Astrocyte (in vitro differentiated cells and primary cell): Measurements from ENCODE around the gene INAFM2. TPM values are rescaled to one million over a fixed set of nuclear protein-coding genes. Genes with fewer than 3 reads are reported as not detected.
A peak's percentile ranks its signal among the peaks of the same experiment; 100 is the strongest.

ENCODE experiments used
- DNase-seq: peaks from one replicate; pipeline ENCODE4 v3.0.0-alpha.2; 2010; ENCODE audit warnings: low read depth
- FAIRE-seq: peaks from 2 replicates; lab custom pipeline; 2011; peaks lifted over from hg19 to GRCh38; lab: Jason Lieb, UNC
- H2AFZ ChIP-seq: 2 replicates; pipeline ENCODE4 v1.6.0; 2012; ENCODE audit warnings: low read depth, low read length, inconsistent platforms
- H3K27ac ChIP-seq: 2 replicates; pipeline ENCODE4 v1.5.1; 2011; ENCODE audit warnings: low read depth, low read length, inconsistent platforms
- H3K27me3 ChIP-seq: 2 replicates; pipeline ENCODE4 v1.6.0; 2011; ENCODE audit warnings: low read length, inconsistent platforms; ENCODE audit not compliant: insufficient read depth
- H3K36me3 ChIP-seq: 2 replicates; pipeline ENCODE4 v1.5.1; 2011; ENCODE audit warnings: low read length, inconsistent platforms; ENCODE audit not compliant: insufficient read depth
- H3K4me1 ChIP-seq: 2 replicates; pipeline ENCODE4 v1.5.1; 2011; ENCODE audit warnings: low read length, inconsistent platforms; ENCODE audit not compliant: insufficient read depth
- H3K4me2 ChIP-seq: 2 replicates; pipeline ENCODE4 v1.6.0; 2012; ENCODE audit warnings: low read length, inconsistent platforms
- H3K4me3 ChIP-seq: 2 replicates; pipeline ENCODE4 v1.5.1; 2011; ENCODE audit warnings: low read depth, mild to moderate bottlenecking, low read length, inconsistent platforms; ENCODE audit not compliant: insufficient read depth
- H3K79me2 ChIP-seq: 2 replicates; pipeline ENCODE4 v1.6.0; 2012; ENCODE audit warnings: mild to moderate bottlenecking, low read length, inconsistent platforms; ENCODE audit not compliant: insufficient read depth
- H3K9ac ChIP-seq: 2 replicates; pipeline ENCODE4 v1.6.0; 2012; ENCODE audit warnings: mild to moderate bottlenecking, low read length, inconsistent platforms
- H3K9me3 ChIP-seq: 2 replicates; pipeline ENCODE4 v1.5.1; 2012; ENCODE audit warnings: low read depth, mild to moderate bottlenecking, low read length, inconsistent platforms; ENCODE audit not compliant: insufficient read depth
- H4K20me1 ChIP-seq: 2 replicates; pipeline ENCODE4 v1.6.0; 2012; ENCODE audit warnings: low read length, inconsistent platforms; ENCODE audit not compliant: insufficient read depth
- H3K27ac Mint-ChIP-seq: one replicate; pipeline ENCODE4 v1.8.0; 2021; ENCODE audit warnings: mild to moderate bottlenecking, mixed read lengths; ENCODE audit not compliant: unreplicated experiment
- H3K27me3 Mint-ChIP-seq: one replicate; pipeline ENCODE4 v1.8.0; 2021; ENCODE audit warnings: low read depth, mixed read lengths; ENCODE audit not compliant: unreplicated experiment
- H3K36me3 Mint-ChIP-seq: one replicate; pipeline ENCODE4 v1.8.0; 2021; ENCODE audit warnings: low read depth, mixed read lengths; ENCODE audit not compliant: unreplicated experiment
- H3K4me1 Mint-ChIP-seq: one replicate; pipeline ENCODE4 v1.8.0; 2021; ENCODE audit warnings: low read depth, mixed read lengths; ENCODE audit not compliant: unreplicated experiment
- H3K4me3 Mint-ChIP-seq: one replicate; pipeline ENCODE4 v1.8.0; 2021; ENCODE audit warnings: mild to moderate bottlenecking, moderate library complexity, mixed read lengths; ENCODE audit not compliant: unreplicated experiment
- H3K9me3 Mint-ChIP-seq: one replicate; pipeline ENCODE4 v1.8.0; 2021; ENCODE audit warnings: mild to moderate bottlenecking, mixed read lengths; ENCODE audit not compliant: unreplicated experiment
- EZH2 ChIP-seq: IDR thresholded peaks from 2 replicates; pipeline ENCODE4 v1.6.1; 2012; ENCODE audit warnings: mild to moderate bottlenecking, low read length, inconsistent platforms; ENCODE audit not compliant: insufficient read depth
- total RNA-seq: library from RNA; stranded (reverse); gene quantifications from 2 replicates; pipeline ENCODE4 v1.2.1, GENCODE V29; 2021
- TF ChIP-seq, protein P1 (sequence below): IDR thresholded peaks from 2 replicates; pipeline ENCODE4 v1.5.1; 2011; ENCODE audit warnings: low read depth, mild to moderate bottlenecking, inconsistent platforms, low read length, moderate library complexity; ENCODE audit not compliant: insufficient read depth

INAFM2 gene
- total RNA-seq, 1 donor from 2014 or later, result 41.2 TPM

DNA sequence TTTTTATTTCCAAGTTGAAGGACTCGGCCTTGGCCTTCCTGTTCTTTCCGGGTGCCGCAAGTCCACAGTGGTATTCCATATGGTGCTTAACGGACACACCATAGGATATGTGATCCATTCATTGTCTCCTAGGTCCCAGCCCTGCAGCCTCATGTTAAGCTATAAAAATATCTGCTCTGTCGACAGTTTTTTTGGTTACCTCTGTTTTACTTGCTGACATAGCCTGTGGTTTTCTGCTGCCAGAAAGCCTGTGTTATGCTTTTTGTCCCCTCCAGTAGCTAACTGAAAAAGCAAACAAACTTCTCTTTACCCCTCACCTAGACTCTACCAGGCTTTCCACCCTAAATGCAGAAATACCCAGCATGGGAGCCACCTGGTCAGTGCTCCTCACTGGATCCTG lies 5.3 kb downstream of the INAFM2 start:
- H3K27ac Mint-ChIP-seq, result peak overlapping the region; percentile 94
- H3K36me3 Mint-ChIP-seq, result peaks cover 13% of the 10 kb centered on the region
- Histone ChIP-seq H3K79me2 (peaks cover 25% of the 10 kb centered on the region), H3K4me3 (no peak overlapping the region), H2AFZ (no peak overlapping the region), H3K36me3 (peaks cover 6% of the 10 kb centered on the region), H4K20me1 (peaks cover 23% of the 10 kb centered on the region), H3K4me2 (peak overlapping the region; percentile 23), H3K9me3 (no peaks in the 10 kb centered on the region), H3K27ac (peak overlapping the region; percentile 33), H3K9ac (peak overlapping the region; percentile 4), H3K4me1 (peaks cover 39% of the 10 kb centered on the region), H3K27me3 (no peaks in the 10 kb centered on the region)
- H3K27me3 Mint-ChIP-seq, result no peaks in the 10 kb centered on the region
- peak overlapping the region; percentile 63 for H3K4me3 Mint-ChIP-seq
- H3K4me1 Mint-ChIP-seq, result peaks cover 64% of the 10 kb centered on the region
- TF ChIP-seq, protein P1, sequence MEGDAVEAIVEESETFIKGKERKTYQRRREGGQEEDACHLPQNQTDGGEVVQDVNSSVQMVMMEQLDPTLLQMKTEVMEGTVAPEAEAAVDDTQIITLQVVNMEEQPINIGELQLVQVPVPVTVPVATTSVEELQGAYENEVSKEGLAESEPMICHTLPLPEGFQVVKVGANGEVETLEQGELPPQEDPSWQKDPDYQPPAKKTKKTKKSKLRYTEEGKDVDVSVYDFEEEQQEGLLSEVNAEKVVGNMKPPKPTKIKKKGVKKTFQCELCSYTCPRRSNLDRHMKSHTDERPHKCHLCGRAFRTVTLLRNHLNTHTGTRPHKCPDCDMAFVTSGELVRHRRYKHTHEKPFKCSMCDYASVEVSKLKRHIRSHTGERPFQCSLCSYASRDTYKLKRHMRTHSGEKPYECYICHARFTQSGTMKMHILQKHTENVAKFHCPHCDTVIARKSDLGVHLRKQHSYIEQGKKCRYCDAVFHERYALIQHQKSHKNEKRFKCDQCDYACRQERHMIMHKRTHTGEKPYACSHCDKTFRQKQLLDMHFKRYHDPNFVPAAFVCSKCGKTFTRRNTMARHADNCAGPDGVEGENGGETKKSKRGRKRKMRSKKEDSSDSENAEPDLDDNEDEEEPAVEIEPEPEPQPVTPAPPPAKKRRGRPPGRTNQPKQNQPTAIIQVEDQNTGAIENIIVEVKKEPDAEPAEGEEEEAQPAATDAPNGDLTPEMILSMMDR, result no peak
- no peak for TF ChIP-seq EZH2
- H3K9me3 Mint-ChIP-seq, result peaks cover 2% of the 10 kb centered on the region
- DNase-seq (no peak), FAIRE-seq (no peak)

DNA sequence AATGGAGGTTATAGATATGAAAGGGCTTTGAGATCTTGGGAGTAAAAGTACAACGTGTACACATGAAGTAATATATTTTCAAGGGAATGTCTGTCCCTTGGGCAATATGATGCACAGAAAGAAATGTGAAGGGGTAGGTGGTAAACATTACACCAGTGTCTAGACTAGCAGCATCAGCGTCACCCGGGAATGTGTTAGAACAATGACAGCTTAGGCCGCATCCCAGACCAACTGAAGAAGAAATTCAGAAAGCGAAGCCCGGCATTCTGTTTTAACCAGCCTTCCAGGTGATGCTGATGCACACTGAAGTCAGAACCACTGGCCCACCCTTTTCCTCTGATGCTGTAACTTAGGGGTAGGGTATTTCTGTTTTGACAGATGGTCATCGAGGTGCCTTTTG lies 6.3 kb downstream of the INAFM2 start:
- Mint-ChIP-seq H3K4me1 (peaks cover 71% of the 10 kb centered on the region), H3K9me3 (peaks cover 2% of the 10 kb centered on the region), H3K27ac (peak overlapping the region; percentile 94), H3K36me3 (peaks cover 14% of the 10 kb centered on the region), H3K27me3 (no peaks in the 10 kb centered on the region), H3K4me3 (no peak overlapping the region)
- Histone ChIP-seq H3K4me3 (no peak overlapping the region), H3K27ac (peak overlapping the region; percentile 50), H3K9me3 (no peaks in the 10 kb centered on the region), H3K9ac (peak overlapping the region; percentile 33), H2AFZ (no peak overlapping the region), H3K27me3 (no peaks in the 10 kb centered on the region), H3K4me2 (no peak overlapping the region), H3K4me1 (peaks cover 48% of the 10 kb centered on the region), H3K79me2 (peaks cover 19% of the 10 kb centered on the region), H3K36me3 (peaks cover 8% of the 10 kb centered on the region), H4K20me1 (peaks cover 28% of the 10 kb centered on the region)
- no peak for FAIRE-seq
- DNase-seq, result no peak
- TF ChIP-seq, protein P1, result no peak
- no peak for TF ChIP-seq EZH2

DNA sequence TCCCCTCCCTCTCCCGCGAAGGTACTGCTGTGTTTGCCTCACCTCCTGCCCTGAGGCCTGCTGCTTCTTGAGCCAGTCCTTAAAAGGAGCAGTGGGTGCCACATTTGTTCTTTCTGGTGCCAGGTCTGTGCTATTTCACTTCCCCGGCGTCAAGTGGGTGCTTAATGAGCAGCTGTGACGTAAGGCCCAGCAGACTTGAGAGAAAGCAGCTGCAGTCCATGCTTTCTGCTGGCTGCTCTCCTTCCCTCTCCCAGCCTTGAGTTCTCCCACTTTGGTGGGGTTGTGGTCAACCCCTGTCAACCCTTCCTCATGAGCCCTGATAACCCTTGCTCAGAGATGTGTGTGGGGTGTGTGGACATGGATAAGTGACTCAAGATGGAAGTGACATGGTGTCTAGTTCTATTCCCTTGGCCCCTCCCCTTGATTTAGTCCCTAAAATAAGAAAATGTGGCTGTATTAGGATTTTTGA lies 6.9 kb downstream of the INAFM2 start:
- peaks cover 13% of the 10 kb centered on the region for H3K79me2 ChIP-seq
- Mint-ChIP-seq H3K4me1 (peaks cover 67% of the 10 kb centered on the region), H3K36me3 (peaks cover 14% of the 10 kb centered on the region), H3K27ac (peak overlapping the region; percentile 73), H3K27me3 (no peaks in the 10 kb centered on the region), H3K9me3 (peaks cover 2% of the 10 kb centered on the region), H3K4me3 (no peak overlapping the region)
- no peak overlapping the region for H2AFZ ChIP-seq
- peaks cover 22% of the 10 kb centered on the region for H4K20me1 ChIP-seq
- peak overlapping the region; percentile 33 for H3K9ac ChIP-seq
- H3K27me3 ChIP-seq, result no peaks in the 10 kb centered on the region
- no peaks in the 10 kb centered on the region for H3K9me3 ChIP-seq
- DNase-seq (peak; percentile 60), FAIRE-seq (no peak)
- peaks cover 43% of the 10 kb centered on the region for H3K4me1 ChIP-seq
- TF ChIP-seq EZH2, result no peak
- TF ChIP-seq, protein P1, result no peak
- H3K27ac ChIP-seq, result peak overlapping the region; percentile 11
- peaks cover 8% of the 10 kb centered on the region for H3K36me3 ChIP-seq
- no peak overlapping the region for H3K4me3 ChIP-seq
- no peak overlapping the region for H3K4me2 ChIP-seq
